Right kidney (tissue), 1 donor: ENCODE measurements around the gene CTSH.

Experiments
- DNase-seq: peaks from one replicate; pipeline ENCODE4 v3.0.0-alpha.2; 2016

The CTSH gene

GRCh38 chr15:78979456-78980320 lies 34.8 kb upstream of the CTSH start:
- DNase-seq = peak; percentile 33

DNA sequence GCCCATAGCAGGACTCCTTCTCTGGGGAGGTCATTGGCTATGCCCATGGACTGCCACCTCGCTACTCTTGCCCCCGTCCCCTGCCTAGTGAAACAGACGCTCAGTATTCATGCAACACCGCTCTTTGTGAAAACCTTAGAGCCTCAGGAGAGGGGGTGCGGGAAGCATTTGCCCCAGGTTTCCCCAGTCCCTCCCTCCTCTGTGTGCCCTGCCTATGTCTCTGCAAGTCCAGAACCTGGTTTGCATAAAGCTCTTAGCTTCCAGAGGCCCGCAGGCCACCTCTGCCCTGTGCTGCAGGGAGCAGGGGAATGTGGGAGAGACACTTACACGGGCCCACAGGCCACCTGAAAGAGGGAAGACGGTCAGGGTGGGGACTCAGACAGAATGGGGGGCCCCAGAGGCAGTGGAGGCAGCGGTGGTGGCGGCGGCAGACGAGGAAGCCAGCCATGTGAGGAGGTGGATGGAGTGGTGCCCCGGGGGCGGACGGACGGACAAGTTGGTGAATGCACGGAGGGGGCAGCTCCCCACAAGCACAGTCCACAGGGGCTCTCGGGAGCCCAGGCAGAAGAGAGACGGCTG lies 33.8 kb upstream of the CTSH start:
- no peak for DNase-seq

GRCh38 chr15:78977591-78978347 lies 32.9 kb upstream of the CTSH start:
- no peak for DNase-seq

DNA sequence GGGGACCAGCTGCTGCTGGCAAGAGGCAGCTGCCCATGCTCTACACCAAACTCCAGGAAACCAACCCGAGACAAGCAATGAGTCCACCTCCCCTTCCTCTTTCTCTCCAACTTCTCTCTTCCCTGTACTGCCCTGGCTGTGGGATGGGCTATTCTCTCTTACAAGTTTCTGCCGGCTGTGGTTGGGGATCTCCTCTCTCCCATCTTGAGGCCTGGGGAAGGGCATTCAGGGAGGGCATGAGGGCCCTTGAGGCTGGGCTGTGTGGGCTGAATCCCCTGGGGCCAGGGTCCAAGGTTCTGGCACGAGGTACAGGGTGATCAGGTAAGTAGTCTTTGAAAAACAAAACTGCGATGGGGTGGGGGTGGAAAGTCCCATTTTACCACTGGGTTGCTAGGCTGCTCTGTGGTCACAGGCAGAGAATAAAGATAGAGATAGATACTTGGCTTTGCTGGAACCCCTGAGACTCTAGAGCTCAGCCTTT lies 32.3 kb upstream of the CTSH start:
- DNase-seq = no peak

DNA sequence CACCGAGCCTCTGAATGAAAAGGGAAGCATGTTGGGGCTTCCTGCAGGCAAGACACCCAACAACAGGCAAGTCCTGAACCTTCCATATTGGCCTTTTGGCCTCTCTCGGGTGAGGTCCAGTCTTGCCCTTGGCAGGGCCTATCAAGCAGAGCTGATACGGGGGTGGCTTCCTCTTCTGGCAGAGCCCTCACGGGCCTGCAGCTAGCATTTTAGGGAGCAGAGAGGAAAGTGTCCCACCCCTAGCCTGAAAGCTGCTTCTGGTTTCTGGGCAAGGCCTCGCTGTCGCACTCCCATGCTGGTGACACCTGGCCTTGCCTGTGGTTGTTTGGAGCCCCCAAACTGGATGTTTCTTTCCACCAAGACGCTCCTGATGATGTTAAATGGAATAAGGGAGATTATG lies 31.8 kb upstream of the CTSH start:
- no peak for DNase-seq

GRCh38 chr15:78974272-78974918 lies 29.5 kb upstream of the CTSH start:
- DNase-seq = no peak

GRCh38 chr15:78969687-78970349 lies 25.0 kb upstream of the CTSH start:
- no peak for DNase-seq

- no peak for DNase-seq
Observed at GRCh38 chr15:78968539-78969271, 23.9 kb upstream of the CTSH start.

- DNase-seq = no peak
Observed at GRCh38 chr15:78968114-78968513, 23.3 kb upstream of the CTSH start.

DNA sequence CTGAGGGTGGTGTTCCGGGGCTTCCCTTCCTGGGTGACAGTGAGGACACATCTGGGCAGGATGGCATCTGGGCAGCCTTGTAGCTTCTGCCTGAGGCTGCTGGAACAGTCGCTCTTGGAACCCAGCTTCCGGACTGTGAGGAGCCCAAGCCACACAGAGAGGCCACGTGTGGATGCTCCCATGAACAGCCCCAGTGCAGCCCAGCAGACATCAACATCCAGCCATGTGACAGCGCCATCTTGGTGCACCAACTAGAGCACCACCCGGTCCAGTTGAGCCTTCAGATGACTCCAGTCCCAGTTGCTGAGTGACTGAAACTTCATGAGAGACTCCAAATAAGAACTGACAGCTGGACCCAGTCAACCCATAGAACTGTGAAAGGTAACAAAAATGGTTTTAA lies 15.5 kb upstream of the CTSH start:
- no peak for DNase-seq

DNA sequence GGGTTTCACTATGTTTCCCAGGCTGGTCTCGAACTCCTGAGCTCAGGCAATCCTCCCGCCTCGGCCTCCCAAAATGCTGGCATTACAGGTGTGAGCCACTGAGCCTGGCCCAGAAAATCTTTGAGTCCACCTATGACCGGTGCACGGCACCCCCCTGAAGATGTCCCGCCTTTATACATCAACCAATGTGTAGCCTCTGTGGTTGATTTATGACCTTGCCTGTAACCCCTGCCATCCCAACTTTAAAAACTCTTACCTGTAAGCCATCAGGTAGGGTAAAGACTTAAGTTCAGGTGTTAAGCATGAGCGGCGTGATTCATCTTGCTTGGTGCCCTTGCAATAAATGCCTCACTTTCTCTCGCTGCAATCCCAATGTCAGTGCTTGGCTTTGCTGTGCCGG lies 14.5 kb upstream of the CTSH start:
- DNase-seq = no peak

- DNase-seq = no peak
Observed at GRCh38 chr15:78957416-78958093, 12.7 kb upstream of the CTSH start.

DNA sequence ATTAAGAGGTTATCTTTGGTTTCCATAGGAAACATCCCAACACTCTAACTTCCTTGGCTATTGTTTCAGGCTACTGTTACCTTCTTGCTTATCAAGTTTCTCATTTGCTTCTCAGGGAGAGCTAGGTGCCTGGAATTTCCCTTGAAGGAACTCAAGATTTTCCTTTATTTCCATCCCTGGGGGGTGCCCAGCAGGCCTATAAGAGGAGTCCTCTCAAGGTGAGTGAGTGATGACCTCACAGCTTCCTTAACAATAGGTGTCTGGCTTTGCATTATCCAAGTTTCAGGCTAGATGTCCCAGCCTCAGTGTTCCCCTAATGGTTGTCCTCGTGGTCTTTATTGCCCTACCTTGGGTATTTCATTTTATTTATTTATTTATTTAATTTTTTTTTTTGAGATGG lies 12.1 kb upstream of the CTSH start:
- DNase-seq = no peak

- DNase-seq = no peak
Observed at GRCh38 chr15:78955355-78955754, 10.5 kb upstream of the CTSH start.

DNA sequence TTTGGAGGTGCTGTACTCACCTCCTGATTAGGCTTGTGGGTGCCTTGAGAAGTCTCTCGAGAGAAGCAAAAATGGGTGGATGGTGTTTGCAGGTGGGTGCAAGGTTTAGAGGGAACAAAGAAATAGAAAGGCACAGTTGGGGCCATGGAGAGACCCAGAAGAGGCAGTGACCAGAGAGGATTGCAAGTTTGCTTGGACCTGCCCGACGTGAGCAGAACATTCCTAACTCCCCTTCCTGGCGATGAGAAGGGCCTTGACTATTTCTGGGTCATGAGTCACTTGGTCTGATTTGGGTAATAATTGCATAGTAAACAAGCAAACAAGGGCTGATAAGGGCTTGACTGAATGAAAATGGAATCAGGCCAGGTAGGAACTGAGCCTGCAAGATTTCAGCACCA lies 7.0 kb upstream of the CTSH start:
- no peak for DNase-seq

- DNase-seq = peak; percentile 27
Observed at GRCh38 chr15:78950902-78951840, 6.3 kb upstream of the CTSH start.

DNA sequence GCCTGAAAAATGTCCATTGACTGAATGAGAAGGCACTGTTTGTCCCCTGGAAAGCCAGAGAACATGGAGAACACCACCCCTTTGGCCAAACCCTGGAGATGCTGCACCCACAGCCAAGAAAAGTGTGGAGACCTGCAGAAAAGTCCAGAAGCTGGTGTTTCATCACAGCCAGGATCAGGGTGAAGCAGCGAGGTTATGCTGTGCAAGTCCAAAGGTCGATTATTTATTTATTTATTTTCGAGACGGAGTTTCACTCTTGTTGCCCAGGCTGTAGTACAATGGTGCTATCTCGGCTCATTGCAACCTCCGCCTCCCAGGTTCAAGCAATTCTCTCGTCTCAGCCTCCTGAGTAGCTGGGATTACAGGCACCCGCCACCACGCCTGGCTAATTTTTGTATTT lies 5.5 kb upstream of the CTSH start:
- DNase-seq = no peak

GRCh38 chr15:78949461-78949860 lies 4.6 kb upstream of the CTSH start:
- DNase-seq = no peak

DNA sequence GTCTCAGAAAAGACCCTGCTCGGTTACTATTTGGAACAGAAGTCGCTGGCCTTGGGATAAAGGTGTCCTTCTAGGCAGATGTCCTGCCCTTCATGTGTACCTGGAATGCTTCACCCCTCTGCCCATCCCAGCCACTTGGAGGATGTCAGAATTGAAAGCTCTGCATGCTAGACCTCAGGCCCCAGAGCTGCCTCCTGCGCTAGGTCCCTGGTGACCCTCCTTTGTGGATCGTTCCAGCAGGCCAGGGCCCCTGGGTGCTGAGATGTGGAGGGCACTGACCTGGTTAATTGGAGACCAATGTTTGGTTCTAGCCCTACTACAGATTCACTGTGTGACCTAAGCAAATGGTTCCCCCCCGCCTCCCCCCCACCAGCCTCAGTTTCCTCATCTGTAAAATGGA lies 2.7 kb upstream of the CTSH start:
- DNase-seq = no peak

GRCh38 chr15:78946493-78946892 lies 1.6 kb upstream of the CTSH start:
- no peak for DNase-seq
